Hepatocyte (in vitro differentiated cells): Measurements from ENCODE around the gene ITGB1. TPM values are rescaled to one million over a fixed set of nuclear protein-coding genes. Genes with fewer than 3 reads are reported as not detected.

Experiments
- DNase-seq: peaks from one replicate; pipeline ENCODE4 v3.0.0-alpha.2; 2016; ENCODE audit warnings: low spot score
- H2AFZ ChIP-seq: fragments of 200-600 bp; sonication (generic); 2 replicates; pipeline ENCODE4 v1.6.0; 2016; ENCODE audit warnings: antibody characterized with exemption, mild to moderate bottlenecking
- H3K27ac ChIP-seq: fragments of 200-600 bp; sonication (generic); 2 replicates; pipeline ENCODE4 v1.5.1; 2016; ENCODE audit warnings: mild to moderate bottlenecking
- H3K27me3 ChIP-seq: fragments of 200-600 bp; sonication (generic); 2 replicates; pipeline ENCODE4 v1.6.1; 2016
- H3K36me3 ChIP-seq: fragments of 200-600 bp; sonication (generic); replicated peaks from 2 replicates; pipeline ENCODE4 v1.5.1; 2016; ENCODE audit warnings: low read depth; ENCODE audit not compliant: insufficient read depth
- H3K4me1 ChIP-seq: fragments of 200-600 bp; sonication (generic); 2 replicates; pipeline ENCODE4 v1.5.1; 2016; ENCODE audit warnings: mild to moderate bottlenecking, moderate library complexity; ENCODE audit not compliant: insufficient read depth
- H3K4me2 ChIP-seq: fragments of 200-600 bp; sonication (generic); 2 replicates; pipeline ENCODE4 v1.6.0; 2016
- H3K4me3 ChIP-seq: fragments of 200-600 bp; sonication (generic); 2 replicates; pipeline ENCODE4 v1.5.1; 2016; ENCODE audit warnings: mild to moderate bottlenecking
- H3K79me2 ChIP-seq: fragments of 200-600 bp; sonication (generic); 2 replicates; pipeline ENCODE4 v1.6.0; 2017; ENCODE audit warnings: mild to moderate bottlenecking
- H3K9me2 ChIP-seq: fragments of 200-600 bp; sonication (generic); replicated peaks from 2 replicates; pipeline ENCODE4 v1.6.0; 2017; ENCODE audit warnings: mild to moderate bottlenecking; ENCODE audit not compliant: insufficient read depth
- H3K9me3 ChIP-seq: fragments of 200-600 bp; sonication (generic); 2 replicates; pipeline ENCODE4 v1.5.1; 2016; ENCODE audit warnings: low read depth, mild to moderate bottlenecking
- H4K20me1 ChIP-seq: fragments of 200-600 bp; sonication (generic); 2 replicates; pipeline ENCODE4 v1.6.0; 2016; ENCODE audit warnings: mild to moderate bottlenecking; ENCODE audit not compliant: insufficient read depth, poor library complexity, severe bottlenecking
- EZH2 ChIP-seq: fragments of 200-600 bp; sonication (generic); IDR thresholded peaks from 2 replicates; pipeline ENCODE4 v1.6.1; 2016; ENCODE audit warnings: antibody characterized with exemption, mild to moderate bottlenecking, borderline replicate concordance
- EZH2phosphoT487 ChIP-seq: fragments of 200-600 bp; sonication (generic); IDR thresholded peaks from one replicate; pipeline ENCODE4 v1.6.1; 2018; ENCODE audit warnings: antibody characterized with exemption, mild to moderate bottlenecking, low read depth, moderate library complexity; ENCODE audit not compliant: unreplicated experiment, severe bottlenecking
- WGBS: methylation state at CpG from one replicate; pipeline ENCODE4 v1.1.6; 2016; ENCODE audit warnings: low lambda C conversion rate; ENCODE audit errors: missing lambda C conversion rate; 5-methylcytosine and 5-hydroxymethylcytosine counted together
- polyA plus RNA-seq: library from polyadenylated mRNA; unstranded; fragments of >200 nt; fragmentation: Nextera tagmentation; extraction: Ambion mirVana; gene quantifications from 2 replicates; pipeline ENCODE4 v1.2.1, GENCODE V29; 2016
- total RNA-seq: library from RNA; depleted of rRNA; stranded (reverse); fragments of >200 nt; gene quantifications from 2 replicates; pipeline ENCODE4 v1.2.3, GENCODE V29; 2014
- TF ChIP-seq, protein P1 (sequence below): fragments of 200-600 bp; sonication (generic); IDR thresholded peaks from 2 replicates; pipeline ENCODE4 v1.5.1; 2016; ENCODE audit warnings: antibody characterized with exemption, mild to moderate bottlenecking; ENCODE audit not compliant: poor library complexity

The ITGB1 gene
- total and polyA plus RNA-seq, 2 experiments from 2014 or later, result 291 to 552 TPM

DNA sequence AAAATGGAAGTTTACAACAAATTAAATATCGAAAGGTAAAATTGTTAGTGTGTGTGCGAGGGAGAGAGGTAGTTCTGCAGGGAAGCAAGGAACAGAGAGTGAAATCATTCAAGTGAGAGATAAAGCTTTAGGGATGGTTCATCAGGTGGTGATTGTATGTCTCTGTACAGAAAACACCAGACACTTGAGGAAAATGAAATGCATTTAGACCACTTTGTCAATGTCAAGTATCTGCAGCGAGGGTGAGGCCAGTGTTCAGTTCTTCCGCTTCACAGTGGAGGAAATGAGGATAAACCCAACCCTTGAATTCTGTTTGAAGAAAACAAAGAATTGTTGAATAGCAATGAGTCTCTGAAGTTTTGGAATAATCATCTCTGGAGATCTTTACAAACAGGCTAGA is 14.4 kb upstream of the ITGB1 start:
- Histone ChIP-seq H3K4me2 (peak overlapping the region; percentile 50), H3K79me2 (no peaks in the 10 kb centered on the region), H3K27ac (peak overlapping the region; percentile 20), H4K20me1 (no peaks in the 10 kb centered on the region), H3K9me2 (no peaks in the 10 kb centered on the region), H2AFZ (peak overlapping the region; percentile 4), H3K4me3 (no peak overlapping the region), H3K36me3 (no peaks in the 10 kb centered on the region), H3K4me1 (peaks cover 15% of the 10 kb centered on the region), H3K27me3 (no peaks in the 10 kb centered on the region), H3K9me3 (no peaks in the 10 kb centered on the region)
- WGBS, result 79% methylated on average over 4 of the region's 4 CpGs
- DNase-seq, result no peak
- TF ChIP-seq, protein P1, sequence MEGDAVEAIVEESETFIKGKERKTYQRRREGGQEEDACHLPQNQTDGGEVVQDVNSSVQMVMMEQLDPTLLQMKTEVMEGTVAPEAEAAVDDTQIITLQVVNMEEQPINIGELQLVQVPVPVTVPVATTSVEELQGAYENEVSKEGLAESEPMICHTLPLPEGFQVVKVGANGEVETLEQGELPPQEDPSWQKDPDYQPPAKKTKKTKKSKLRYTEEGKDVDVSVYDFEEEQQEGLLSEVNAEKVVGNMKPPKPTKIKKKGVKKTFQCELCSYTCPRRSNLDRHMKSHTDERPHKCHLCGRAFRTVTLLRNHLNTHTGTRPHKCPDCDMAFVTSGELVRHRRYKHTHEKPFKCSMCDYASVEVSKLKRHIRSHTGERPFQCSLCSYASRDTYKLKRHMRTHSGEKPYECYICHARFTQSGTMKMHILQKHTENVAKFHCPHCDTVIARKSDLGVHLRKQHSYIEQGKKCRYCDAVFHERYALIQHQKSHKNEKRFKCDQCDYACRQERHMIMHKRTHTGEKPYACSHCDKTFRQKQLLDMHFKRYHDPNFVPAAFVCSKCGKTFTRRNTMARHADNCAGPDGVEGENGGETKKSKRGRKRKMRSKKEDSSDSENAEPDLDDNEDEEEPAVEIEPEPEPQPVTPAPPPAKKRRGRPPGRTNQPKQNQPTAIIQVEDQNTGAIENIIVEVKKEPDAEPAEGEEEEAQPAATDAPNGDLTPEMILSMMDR, result no peak
- no peak for TF ChIP-seq EZH2phosphoT487
- no peak for TF ChIP-seq EZH2

GRCh38 chr10:32971536-32972091 is 13.6 kb upstream of the ITGB1 start:
- H3K9me2 ChIP-seq, result no peaks in the 10 kb centered on the region
- TF ChIP-seq EZH2 (no peak), EZH2phosphoT487 (no peak)
- no peaks in the 10 kb centered on the region for H3K36me3 ChIP-seq
- DNase-seq, result peak; percentile 44
- peak overlapping the region; percentile 4 for H2AFZ ChIP-seq
- H3K4me1 ChIP-seq, result peaks cover 15% of the 10 kb centered on the region
- H4K20me1 ChIP-seq, result no peaks in the 10 kb centered on the region
- peak overlapping the region; percentile 35 for H3K27ac ChIP-seq
- H3K79me2 ChIP-seq, result no peaks in the 10 kb centered on the region
- WGBS, result 31% methylated on average over 6 of the region's 6 CpGs
- no peaks in the 10 kb centered on the region for H3K27me3 ChIP-seq
- no peak overlapping the region for H3K4me3 ChIP-seq
- H3K9me3 ChIP-seq, result no peaks in the 10 kb centered on the region
- peak overlapping the region; percentile 50 for H3K4me2 ChIP-seq

DNA sequence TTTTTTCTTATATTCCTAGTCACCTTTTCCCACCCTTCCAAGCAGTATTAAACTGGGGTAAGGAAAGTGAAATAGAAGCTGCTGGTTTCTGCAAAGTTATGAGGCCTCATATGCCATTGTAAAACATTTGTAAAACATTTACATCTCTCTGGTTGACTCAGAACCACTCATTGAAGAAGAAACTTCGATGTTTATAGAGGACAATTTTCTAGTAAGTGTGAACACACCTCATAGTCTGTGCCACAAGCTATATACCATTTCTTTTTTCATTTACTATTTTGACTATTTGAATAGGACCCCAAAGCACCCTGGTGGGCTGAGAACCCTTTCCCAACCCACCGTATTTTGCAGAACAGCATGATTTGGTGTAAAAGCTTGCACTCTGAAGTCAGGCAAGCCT is 12.9 kb upstream of the ITGB1 start:
- Histone ChIP-seq H3K27me3 (no peaks in the 10 kb centered on the region), H3K4me1 (peaks cover 15% of the 10 kb centered on the region), H3K27ac (peak overlapping the region; percentile 35), H3K36me3 (no peaks in the 10 kb centered on the region), H3K4me3 (no peak overlapping the region), H3K79me2 (no peaks in the 10 kb centered on the region), H3K4me2 (peak overlapping the region; percentile 50), H4K20me1 (no peaks in the 10 kb centered on the region), H2AFZ (no peak overlapping the region), H3K9me3 (no peaks in the 10 kb centered on the region), H3K9me2 (no peaks in the 10 kb centered on the region)
- DNase-seq, result no peak
- whole genome bisulfite sequencing, result 53% methylated on average over 2 of the region's 2 CpGs
- TF ChIP-seq, protein P1, result no peak
- TF ChIP-seq EZH2 (no peak), EZH2phosphoT487 (no peak)

- 85% methylated on average over 3 of the region's 3 CpGs for WGBS
- Histone ChIP-seq H3K4me2 (no peak overlapping the region), H3K4me3 (no peak overlapping the region), H3K4me1 (peaks cover 11% of the 10 kb centered on the region), H3K9me2 (no peaks in the 10 kb centered on the region), H2AFZ (no peak overlapping the region), H4K20me1 (no peaks in the 10 kb centered on the region), H3K36me3 (no peaks in the 10 kb centered on the region), H3K27me3 (no peaks in the 10 kb centered on the region), H3K27ac (no peak overlapping the region), H3K79me2 (peaks cover 16% of the 10 kb centered on the region), H3K9me3 (no peaks in the 10 kb centered on the region)
- DNase-seq, result no peak
- TF ChIP-seq EZH2 (no peak), EZH2phosphoT487 (no peak)
- TF ChIP-seq, protein P1, result no peak
Measured at GRCh38 chr10:32964270-32964669, 6.2 kb upstream of the ITGB1 start.
